ENCODE results near the gene TMEM243. TPM values are rescaled to one million over a fixed set of nuclear protein-coding genes. Genes with fewer than 3 reads are reported as not detected.

Gene TMEM243
- total and polyA plus RNA-seq, 2 of the 13 experiments (the other 11 are each of a cell fraction or from before 2014, with no cell fraction given) = 25.1 to 31.2 TPM

DNA sequence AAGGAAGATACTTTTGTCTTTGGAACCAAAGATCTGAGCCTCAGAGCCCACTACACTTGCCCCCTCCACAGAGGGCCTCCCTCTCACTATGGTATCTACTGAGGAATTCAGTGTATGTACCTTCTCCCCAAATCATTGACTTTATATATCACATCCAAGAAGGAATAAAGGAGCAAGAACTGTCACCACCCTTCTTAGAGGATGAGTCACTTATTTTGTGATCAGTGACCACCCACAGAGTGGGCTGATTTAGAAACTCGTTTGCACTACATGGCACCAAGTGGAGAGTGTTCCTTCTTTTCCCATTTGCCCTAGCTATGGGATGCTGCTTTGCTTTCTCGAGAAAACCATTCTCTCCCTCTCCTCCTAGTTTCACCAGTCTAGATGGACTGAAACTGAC is 5.7 kb downstream of the TMEM243 start:
- ATAC-seq = no peak
- Histone ChIP-seq H4K20me1 (ENCODE audit: insufficient read depth, low read length) (no peaks in the 10 kb centered on the region; the same call in 1 of the 2 replicates), H3K9ac (ENCODE audit: insufficient read depth, low read depth, low read length) (no peak overlapping the region), H3K27ac (ENCODE audit: extremely low read length, insufficient read depth, low read length) (no peak overlapping the region), H2AFZ (ENCODE audit: low read length) (no peak overlapping the region), H3K4me1 (ENCODE audit: insufficient read depth, low read length) (peaks cover 36% of the 10 kb centered on the region), H3K36me3 (replicated peaks in 1 of 2; ENCODE audit: control insufficient read depth in 1 of 2, insufficient read depth in 2 of 2, low read length in 2 of 2) (peaks cover 1 to 9% of the 10 kb centered on the region in 2 experiments; a peak in 2 of 5 replicates), H3K27me3 (ENCODE audit: control insufficient read depth in 1 of 2, insufficient read depth in 2 of 2, low read length in 2 of 2) (no peaks in the 10 kb centered on the region), H3K9me3 (ENCODE audit: low read length) (no peaks in the 10 kb centered on the region), H3K79me2 (ENCODE audit: insufficient read depth, low read length) (peaks cover 10% of the 10 kb centered on the region), H3K4me3 (replicated peaks in 1 of 3; ENCODE audit: insufficient read depth in 1 of 3, low read depth in 2 of 3, low read length in 3 of 3) (no peak overlapping the region), H3K4me2 (ENCODE audit: low read depth, low read length) (no peak overlapping the region)
- no peak for DNase-seq (ENCODE audit: low spot score)
- FAIRE-seq = no peak
- ChIA-PET POLR2A (no interaction called here), CTCF (ENCODE audit: low intra/inter-chr PET ratio, low total read pairs) (no interaction called here)
- BruUV-seq (replicated peaks) = no TSS peak
- in situ Hi-C loops (cut with HindIII; ENCODE audit: extremely low pct_ligation_motif_present, low pct_unique_long_range_greater_than_20kb) (no loop called here), intact Hi-C loops (cut with micrococcal nuclease; ENCODE audit: unreplicated experiment) (no loop called here)
- 97% methylated on average over 2 of the region's 2 CpGs for WGBS (ENCODE audit: low lambda C conversion rate)
- TF ChIP-seq ARNT (IDR thresholded peaks at IDR 0.05) (no peak), TP53 (CRISPR knock-in tag; conservative IDR thresholded peaks at IDR 0.05) (no peak), E2F2 (CRISPR knock-in tag; IDR thresholded peaks at IDR 0.05; ENCODE audit: borderline replicate concordance) (no peak), ZNF230 (CRISPR knock-in tag; IDR thresholded peaks at IDR 0.05) (no peak), NRL (CRISPR knock-in tag; IDR thresholded peaks at IDR 0.05; ENCODE audit: borderline replicate concordance) (no peak), MXI1 (IDR thresholded peaks at IDR 0.05; ENCODE audit: borderline replicate concordance, low read depth, low read length) (no peak)

GRCh38 chr7:87213252-87213651 is 6.3 kb downstream of the TMEM243 start:
- WGBS (ENCODE audit: low lambda C conversion rate) = 93% methylated on average over 1 of the region's 1 CpG
- DNase-seq (ENCODE audit: low spot score) (no peak), ATAC-seq (no peak), FAIRE-seq (no peak)
- no peak overlapping the region for H2AFZ ChIP-seq (ENCODE audit: low read length)
- no peaks in the 10 kb centered on the region for H3K27me3 ChIP-seq (ENCODE audit: control insufficient read depth in 1 of 2, insufficient read depth in 2 of 2, low read length in 2 of 2)
- H3K9ac ChIP-seq (ENCODE audit: insufficient read depth, low read depth, low read length) = no peak overlapping the region
- peaks cover 30% of the 10 kb centered on the region for H3K4me1 ChIP-seq (ENCODE audit: insufficient read depth, low read length)
- peaks cover 10% of the 10 kb centered on the region for H3K79me2 ChIP-seq (ENCODE audit: insufficient read depth, low read length)
- no peak overlapping the region for H3K4me2 ChIP-seq (ENCODE audit: low read depth, low read length)
- no TSS peak for BruUV-seq (replicated peaks)
- no peak overlapping the region for H3K27ac ChIP-seq (ENCODE audit: extremely low read length, insufficient read depth, low read length)
- ChIA-PET CTCF (ENCODE audit: low intra/inter-chr PET ratio, low total read pairs) (no interaction called here), POLR2A (no interaction called here)
- intact Hi-C loops (cut with micrococcal nuclease; ENCODE audit: unreplicated experiment) = no loop called here
- peaks cover 1 to 9% of the 10 kb centered on the region in 2 experiments; a peak in 2 of 5 replicates for H3K36me3 ChIP-seq (replicated peaks in 1 of 2; ENCODE audit: control insufficient read depth in 1 of 2, insufficient read depth in 2 of 2, low read length in 2 of 2)
- no peaks in the 10 kb centered on the region for H3K9me3 ChIP-seq (ENCODE audit: low read length)
- in situ Hi-C loops (cut with HindIII; ENCODE audit: extremely low pct_ligation_motif_present, low pct_unique_long_range_greater_than_20kb) = no loop called here
- H4K20me1 ChIP-seq (ENCODE audit: insufficient read depth, low read length) = no peaks in the 10 kb centered on the region; the same call in 1 of the 2 replicates
- no peak overlapping the region for H3K4me3 ChIP-seq (replicated peaks in 1 of 3; ENCODE audit: insufficient read depth in 1 of 3, low read depth in 2 of 3, low read length in 3 of 3)
- TF ChIP-seq SP1 (IDR thresholded peaks at IDR 0.05) = no peak
- TF ChIP-seq SP1 (CRISPR knock-in tag; IDR thresholded peaks at IDR 0.05) = no peak
- TF ChIP-seq, protein P1, sequence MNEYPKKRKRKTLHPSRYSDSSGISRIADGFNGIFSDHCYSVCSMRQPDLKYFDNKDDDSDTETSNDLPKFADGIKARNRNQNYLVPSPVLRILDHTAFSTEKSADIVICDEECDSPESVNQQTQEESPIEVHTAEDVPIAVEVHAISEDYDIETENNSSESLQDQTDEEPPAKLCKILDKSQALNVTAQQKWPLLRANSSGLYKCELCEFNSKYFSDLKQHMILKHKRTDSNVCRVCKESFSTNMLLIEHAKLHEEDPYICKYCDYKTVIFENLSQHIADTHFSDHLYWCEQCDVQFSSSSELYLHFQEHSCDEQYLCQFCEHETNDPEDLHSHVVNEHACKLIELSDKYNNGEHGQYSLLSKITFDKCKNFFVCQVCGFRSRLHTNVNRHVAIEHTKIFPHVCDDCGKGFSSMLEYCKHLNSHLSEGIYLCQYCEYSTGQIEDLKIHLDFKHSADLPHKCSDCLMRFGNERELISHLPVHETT (CRISPR knock-in tag; conservative IDR thresholded peaks at IDR 0.05) = no peak
- no peak for TF ChIP-seq E2F2 (CRISPR knock-in tag; IDR thresholded peaks at IDR 0.05; ENCODE audit: borderline replicate concordance)
- no peak for TF ChIP-seq PCBP2 (optimal IDR thresholded peaks at IDR 0.05; ENCODE audit: low read depth, low read length, poor library complexity, severe bottlenecking)
- no peak for TF ChIP-seq SKIL (CRISPR knock-in tag; IDR thresholded peaks at IDR 0.05; ENCODE audit: borderline replicate concordance)
